Stomach (tissue), 9 donors: ENCODE data around the gene ZNF682. TPM values are rescaled to one million over a fixed set of nuclear protein-coding genes. Genes with fewer than 3 reads are reported as not detected.

Experiments
- DNase-seq, 2 donors: peaks; one replicate each; pipeline versions ENCODE4 v3.0.0 to v3.0.0-alpha.2; 2013 to 2019
- H3K27ac ChIP-seq, 5 donors: fragments of 200-600 bp in 4 of 5; sonication (generic) in 4 of 5; one replicate each; pipeline ENCODE4 v1.5.1; 2013 to 2019; ENCODE audit warnings: mild to moderate bottlenecking in 1 of 5, moderate library complexity in 1 of 5
- H3K27me3 ChIP-seq, 3 donors: fragments of 200-600 bp; sonication (generic); one replicate each; pipeline ENCODE4 v1.5.1; 2017 to 2019; ENCODE audit warnings: mixed run types in 1 of 3
- H3K36me3 ChIP-seq, 4 donors: fragments of 200-600 bp; sonication (generic); 1 replicate in 3 of 4; 2 replicates in 1 of 4; pipeline ENCODE4 v1.5.1; 2016 to 2019
- H3K4me1 ChIP-seq, 4 donors: fragments of 200-600 bp; sonication (generic); one replicate each; pipeline ENCODE4 v1.5.1; 2016 to 2019
- H3K4me3 ChIP-seq, 4 donors: fragments of 200-600 bp; sonication (generic) in 3 of 4; one replicate each; pipeline ENCODE4 v1.5.1; 2016 to 2019; ENCODE audit warnings: mild to moderate bottlenecking in 1 of 4
- H3K9me3 ChIP-seq, 4 donors: fragments of 200-600 bp; sonication (generic); one replicate each; pipeline ENCODE4 v1.5.1; 2016 to 2019
- CTCF ChIP-seq, 7 experiments: fragments of 450-650 bp in 4 of 7; fragments of 200-600 bp in 3 of 7; sonication (generic) in 3 of 7; IDR thresholded peaks; one replicate each; pipeline ENCODE4 v1.5.1; 2016 to 2019; ENCODE audit warnings: antibody characterized with exemption in 7 of 7, control low read depth in 2 of 7, mild to moderate bottlenecking in 1 of 7
- EP300 ChIP-seq: sonication (generic); formaldehyde crosslinking; IDR thresholded peaks from one replicate; pipeline ENCODE4 v1.6.1; 2017; ENCODE audit warnings: antibody characterized with exemption
- POLR2A ChIP-seq, 4 donors: fragments of 450-650 bp; IDR thresholded peaks; one replicate each; pipeline ENCODE4 v1.6.1; 2016; ENCODE audit warnings: antibody characterized with exemption in 4 of 4, control low read depth in 2 of 4, mild to moderate bottlenecking in 1 of 4, moderate library complexity in 1 of 4
- POLR2AphosphoS5 ChIP-seq, 3 donors: sonication (generic); formaldehyde crosslinking; IDR thresholded peaks; one replicate each; pipeline ENCODE4 v1.6.1; 2016; ENCODE audit warnings: antibody characterized with exemption in 3 of 3
- WGBS, 5 donors: extraction: QIAGEN DNeasy Blood & Tissue Kit in 3 of 5; methylation state at CpG; one replicate each; pipeline versions ENCODE4 v1.1.5 to v1.1.7; 2013 to 2018; 5-methylcytosine and 5-hydroxymethylcytosine counted together
- intact Hi-C: fragments of 100-400 bp; cut with DNase I; formaldehyde crosslinking; loops from one replicate; pipeline ENCODE4 v1.15.1; 2023; ENCODE audit warnings: low total_unique reads
- polyA plus RNA-seq, 3 donors: library from polyadenylated mRNA; stranded (reverse); fragments of 200-250 nt; gene quantifications; one replicate each; pipeline ENCODE4 v1.2.3, GENCODE V29; 2013
- small RNA-seq, 4 donors: library from RNA; depleted of rRNA; stranded (forward); fragments of <200 nt; gene quantifications; one replicate each; pipeline ENCODE3, GENCODE V24; 2016
- total RNA-seq, 5 donors: library from RNA; depleted of rRNA; stranded (reverse); fragments of >200 nt; gene quantifications; one replicate each; pipeline versions ENCODE4 v1.1.0 to v1.2.3, GENCODE V29; 2014 to 2016
- donor health status: healthy with polysubstance abuse.
- donor health status: Bipolar disorder and iron deficiency.
- donor health status: healthy.

Gene ZNF682
- total and polyA plus RNA-seq, 8 donors = 0.29 to 16.1 (median 3.2) TPM

- no peak for TF ChIP-seq EP300
- TF ChIP-seq POLR2A (IDR thresholded peaks at IDR 0.05) = no peak
- no peak for TF ChIP-seq CTCF (IDR thresholded peaks at IDR 0.05)
- TF ChIP-seq POLR2AphosphoS5 (IDR thresholded peaks at IDR 0.05) = no peak
- DNase-seq = peak in 1 of 2 donors; percentile 33
- no peaks in the 10 kb centered on the region for H3K9me3 ChIP-seq
- no peak overlapping the region for H3K4me3 ChIP-seq
- intact Hi-C loops = loop anchor here (10.0 kb wide), 1 partner anchor 422 kb away; the partner anchor contains the start of gene CILP2
- H3K27ac ChIP-seq = no peak overlapping the region
- no peaks in the 10 kb centered on the region for H3K4me1 ChIP-seq
- WGBS, 5 donors = 51 to 67% (median 56%) methylated on average over 14 to 15 of the region's 15 CpGs
- no peaks in the 10 kb centered on the region for H3K27me3 ChIP-seq
- H3K36me3 ChIP-seq = no peaks in the 10 kb centered on the region
Observed at GRCh38 chr19:19956434-19957075, 82.8 kb downstream of the ZNF682 start.

- no peak overlapping the region for H3K27ac ChIP-seq
- no peak overlapping the region for H3K4me3 ChIP-seq
- peaks cover 0 to under 1% (median 0%) of the 10 kb centered on the region in 4 donors for H3K9me3 ChIP-seq
- intact Hi-C loops = loop anchor here (10.0 kb wide), 1 partner anchor 420 kb away; the partner anchor contains the start of gene CILP2
- H3K36me3 ChIP-seq = no peaks in the 10 kb centered on the region
- WGBS, 5 donors = 89 to 91% (median 89%) methylated on average over 9 of the region's 9 CpGs
- no peak for DNase-seq
- TF ChIP-seq EP300 (no peak), POLR2A (IDR thresholded peaks at IDR 0.05) (no peak), CTCF (IDR thresholded peaks at IDR 0.05) (no peak), POLR2AphosphoS5 (IDR thresholded peaks at IDR 0.05) (no peak)
- H3K4me1 ChIP-seq = no peaks in the 10 kb centered on the region
- no peaks in the 10 kb centered on the region for H3K27me3 ChIP-seq
Observed at GRCh38 chr19:19955208-19955607, 84.1 kb downstream of the ZNF682 start.

Small RNAs within 50 kb of the gene (small RNA-seq; reads per million reads assigned to genes)
- gene AC006539.3 = 0 reads per million in 4 donors

Other genes with a start within 250 kb of the ZNF682 start
- 10 to 100 TPM; 11.7 to 93.7 (median 61.7) TPM for gene ZNF506, start 217.8 kb downstream of the ZNF682 start, total RNA-seq
- 1 to 10 TPM; 3.4 to 5.5 (median 4.8) TPM for gene ZNF506, start 217.8 kb downstream of the ZNF682 start, polyA plus RNA-seq
- gene ZNF253, start 173.6 kb downstream of the ZNF682 start, total RNA-seq = 10 to 100 TPM in 3 of 5 donors, 1 to 10 TPM in 2; 7.1 to 32.1 (median 12.7) TPM
- 1 to 10 TPM; 2.4 to 5.2 (median 3.9) TPM for gene ZNF253, start 173.6 kb downstream of the ZNF682 start, polyA plus RNA-seq
- gene ZNF93, start 138.6 kb downstream of the ZNF682 start, total RNA-seq = 1 to 10 TPM in 2 of 5 donors, under 1 TPM in 1, not detected in 2; 0.45 to 9.2 (median 7.4) TPM
- 1 to 10 TPM; 2.3 to 3.1 (median 2.3) TPM for gene ZNF93, start 138.6 kb downstream of the ZNF682 start, polyA plus RNA-seq
- gene ZNF90, start 38.5 kb upstream of the ZNF682 start, total RNA-seq = 10 to 100 TPM in 1 of 5 donors, 1 to 10 TPM in 4; 1.7 to 67.1 (median 5.1) TPM
- gene ZNF90, start 38.5 kb upstream of the ZNF682 start, polyA plus RNA-seq = 1 to 10 TPM; 1.4 to 2.2 (median 1.5) TPM
- 10 to 100 TPM in 2 of 5 donors, 1 to 10 TPM in 2, not detected in 1; 1.3 to 14.3 (median 6.5) TPM for gene ZNF486, start 127.7 kb upstream of the ZNF682 start, total RNA-seq
- gene ZNF486, start 127.7 kb upstream of the ZNF682 start, polyA plus RNA-seq = 1 to 10 TPM; 1.3 to 4.2 (median 2.7) TPM